H9 (cell line): Measurements from ENCODE around the gene MXRA7. TPM values are rescaled to one million over a fixed set of nuclear protein-coding genes. Genes with fewer than 3 reads are reported as not detected.
A peak's percentile ranks its signal among the peaks of the same experiment; 100 is the strongest.

Experiments
- DNase-seq: peaks from one replicate; pipeline ENCODE4 v3.0.0-alpha.2; 2017
- H2AFZ ChIP-seq: one replicate; pipeline ENCODE4 v1.6.1; 2013; ENCODE audit warnings: mild to moderate bottlenecking, low read length, control low read depth, moderate library complexity
- H2AK5ac ChIP-seq: 2 replicates; pipeline ENCODE4 v1.6.1; 2013; ENCODE audit warnings: low read length, control low read depth, mixed read lengths; ENCODE audit not compliant: insufficient read length
- H2BK120ac ChIP-seq: one replicate; pipeline ENCODE4 v1.6.1; 2013; ENCODE audit warnings: low read depth, mild to moderate bottlenecking, low read length, control low read depth, inconsistent platforms; ENCODE audit not compliant: poor library complexity, severe bottlenecking
- H2BK12ac ChIP-seq: 2 replicates; pipeline ENCODE4 v1.6.1; 2013; ENCODE audit warnings: low read length, control low read depth, mixed read lengths, low read depth; ENCODE audit not compliant: insufficient read length
- H2BK15ac ChIP-seq: 2 replicates; pipeline ENCODE4 v1.6.1; 2013; ENCODE audit warnings: low read depth, low read length, control low read depth
- H2BK20ac ChIP-seq: one replicate; pipeline ENCODE4 v1.6.1; 2013; ENCODE audit warnings: low read depth, mild to moderate bottlenecking, low read length, control low read depth, inconsistent platforms; ENCODE audit not compliant: poor library complexity, severe bottlenecking
- H2BK5ac ChIP-seq: 2 replicates; pipeline ENCODE4 v1.6.1; 2013; ENCODE audit warnings: low read length, control low read depth, mixed read lengths; ENCODE audit not compliant: insufficient read length
- H3K14ac ChIP-seq: 2 replicates; pipeline ENCODE4 v1.6.1; 2013; ENCODE audit warnings: low read length, control low read depth; ENCODE audit not compliant: insufficient read depth
- H3K18ac ChIP-seq: 2 replicates; pipeline ENCODE4 v1.6.1; 2013; ENCODE audit warnings: low read depth, mild to moderate bottlenecking, mixed read lengths, low read length, control low read depth; ENCODE audit not compliant: insufficient read length
- H3K23ac ChIP-seq: 2 replicates; pipeline ENCODE4 v1.6.1; 2013; ENCODE audit warnings: low read length, control low read depth, mixed read lengths, low read depth; ENCODE audit not compliant: insufficient read length
- H3K23me2 ChIP-seq: 2 replicates; pipeline ENCODE4 v1.6.1; 2013; ENCODE audit warnings: low read depth, mild to moderate bottlenecking, mixed read lengths, low read length, control low read depth; ENCODE audit not compliant: insufficient read length, poor library complexity, severe bottlenecking
- H3K27ac ChIP-seq: 2 replicates; pipeline ENCODE4 v1.5.1; 2013; ENCODE audit warnings: low read length, control low read depth, mixed read lengths, low read depth; ENCODE audit not compliant: insufficient read length
- H3K27me3 ChIP-seq: 2 replicates; pipeline ENCODE4 v1.6.1; 2013; ENCODE audit warnings: low read length, control low read depth, inconsistent platforms; ENCODE audit not compliant: insufficient read depth
- H3K4ac ChIP-seq: 2 replicates; pipeline ENCODE4 v1.6.1; 2013; ENCODE audit warnings: low read depth, mild to moderate bottlenecking, control low read depth, inconsistent platforms, low read length, moderate library complexity
- H3K4me1 ChIP-seq: 2 replicates; pipeline ENCODE4 v1.6.1; 2013; ENCODE audit warnings: low read length, control low read depth, inconsistent platforms; ENCODE audit not compliant: insufficient read depth
- H3K4me2 ChIP-seq: 2 replicates; pipeline ENCODE4 v1.6.1; 2013; ENCODE audit warnings: low read length, control low read depth, mixed read lengths; ENCODE audit not compliant: insufficient read length, insufficient read depth
- H3K56ac ChIP-seq: 2 replicates; pipeline ENCODE4 v1.6.1; 2013; ENCODE audit warnings: low read depth, mild to moderate bottlenecking, mixed read lengths, low read length, control low read depth; ENCODE audit not compliant: insufficient read length
- H3K79me1 ChIP-seq: 2 replicates; pipeline ENCODE4 v1.6.1; 2013; ENCODE audit warnings: low read depth, mild to moderate bottlenecking, moderate library complexity, low read length, control low read depth, inconsistent platforms; ENCODE audit not compliant: insufficient read depth, poor library complexity, severe bottlenecking
- H3K79me2 ChIP-seq: 2 replicates; pipeline ENCODE4 v1.6.1; 2013; ENCODE audit warnings: low read length, control low read depth, inconsistent platforms; ENCODE audit not compliant: insufficient read depth
- H3K9ac ChIP-seq: 2 replicates; pipeline ENCODE4 v1.6.1; 2013; ENCODE audit warnings: low read length, control low read depth, mixed read lengths; ENCODE audit not compliant: insufficient read length; ENCODE audit errors: extremely low read depth
- H3K9me3 ChIP-seq: one replicate; pipeline ENCODE4 v1.6.1; 2013; ENCODE audit warnings: low read depth, low read length, inconsistent platforms; ENCODE audit not compliant: control insufficient read depth
- H3T11ph ChIP-seq: one replicate; pipeline ENCODE4 v1.6.1; 2013; ENCODE audit warnings: mild to moderate bottlenecking, low read length, control low read depth, inconsistent platforms
- H4K20me1 ChIP-seq: one replicate; pipeline ENCODE4 v1.6.1; 2013; ENCODE audit not compliant: control insufficient read depth, insufficient read length, insufficient read depth
- H4K5ac ChIP-seq: 2 replicates; pipeline ENCODE4 v1.6.1; 2013; ENCODE audit warnings: low read depth, mild to moderate bottlenecking, mixed read lengths, low read length, control low read depth; ENCODE audit not compliant: insufficient read length
- H4K8ac ChIP-seq: replicated peaks from 2 replicates; pipeline ENCODE4 v1.6.1; 2013; ENCODE audit warnings: low read length, control low read depth, mixed read lengths, low read depth; ENCODE audit not compliant: insufficient read length
- H4K91ac ChIP-seq: 2 replicates; pipeline ENCODE4 v1.6.1; 2013; ENCODE audit warnings: low read depth, mild to moderate bottlenecking, moderate library complexity, mixed read lengths, low read length, control low read depth; ENCODE audit not compliant: insufficient read length
- H3K27ac Mint-ChIP-seq, 3 experiments: 2 replicates in 2 of 3; 3 replicates in 1 of 3; pipeline ENCODE4 v1.8.0; 2020 to 2021; ENCODE audit warnings: mixed read lengths in 3 of 3, mild to moderate bottlenecking in 1 of 3, moderate library complexity in 1 of 3
- H3K27me3 Mint-ChIP-seq: 2 replicates; pipeline ENCODE4 v1.8.0; 2021; ENCODE audit warnings: low read depth, mild to moderate bottlenecking, moderate library complexity, mixed read lengths
- H3K36me3 Mint-ChIP-seq, 3 experiments: 2 replicates in 2 of 3; 3 replicates in 1 of 3; pipeline ENCODE4 v1.8.0; 2020 to 2021; ENCODE audit warnings: low read depth in 3 of 3, mixed read lengths in 3 of 3; ENCODE audit not compliant: insufficient read depth in 1 of 3
- H3K4me1 Mint-ChIP-seq, 2 experiments: 2 replicates each; pipeline ENCODE4 v1.8.0; 2020; ENCODE audit warnings: mixed read lengths in 2 of 2
- H3K4me3 Mint-ChIP-seq, 2 experiments: 2 replicates in 1 of 2; 3 replicates in 1 of 2; pipeline ENCODE4 v1.8.0; 2020 to 2021; ENCODE audit warnings: mild to moderate bottlenecking in 2 of 2, mixed read lengths in 2 of 2, moderate library complexity in 1 of 2
- H3K9me3 Mint-ChIP-seq, 2 experiments: 2 replicates in 1 of 2; 3 replicates in 1 of 2; pipeline ENCODE4 v1.8.0; 2020; ENCODE audit warnings: mild to moderate bottlenecking in 2 of 2, mixed read lengths in 2 of 2, moderate library complexity in 1 of 2
- CTCF ChIP-seq: fragments of 200-600 bp; sonication (generic); conservative IDR thresholded peaks from 3 replicates; pipeline ENCODE4 v1.8.0; 2021; ENCODE audit warnings: antibody characterized with exemption, mild to moderate bottlenecking
- WGBS: extraction: QIAGEN DNeasy Blood & Tissue Kit; methylation state at CpG from one replicate; pipeline ENCODE4 v1.1.7; 2013; ENCODE audit warnings: missing lambda C conversion rate, low lambda C conversion rate, mixed read lengths; ENCODE audit not compliant: insufficient read length; ENCODE audit errors: extremely low coverage; 5-methylcytosine and 5-hydroxymethylcytosine counted together
- total RNA-seq: library from RNA; stranded (reverse); gene quantifications from 2 replicates; pipeline ENCODE4 v1.2.1, GENCODE V29; 2021

MXRA7 gene
- total RNA-seq, 1 experiment from 2014 or later: 28.2 TPM

GRCh38 chr17:76667786-76668453 is 42.8 kb downstream of the MXRA7 start:
- no peak overlapping the region for H4K8ac ChIP-seq
- H2BK15ac ChIP-seq: 0 out of 2 replicates have a peak overlapping the region, but pooled peaks have one; percentile 29
- no peak overlapping the region for H2AFZ ChIP-seq
- H2BK120ac ChIP-seq: no peak overlapping the region
- H3T11ph ChIP-seq: no peak overlapping the region
- no peak overlapping the region for H2BK5ac ChIP-seq
- H3K56ac ChIP-seq: no peak overlapping the region
- H3K18ac ChIP-seq: no peak overlapping the region
- WGBS: no CpG with 5 or more reads among the region's 14 CpGs
- H4K5ac ChIP-seq: no peak overlapping the region
- no peak overlapping the region for H2BK20ac ChIP-seq
- H3K4me2 ChIP-seq: no peak overlapping the region
- Mint-ChIP-seq H3K36me3 (no peaks in the 10 kb centered on the region), H3K4me1 (peaks cover 18 to 26% of the 10 kb centered on the region in 2 experiments), H3K4me3 (no peak overlapping the region), H3K27me3 (no peaks in the 10 kb centered on the region), H3K27ac (no peak overlapping the region), H3K9me3 (no peaks in the 10 kb centered on the region)
- H3K23ac ChIP-seq: no peak overlapping the region
- DNase-seq: no peak
- H4K20me1 ChIP-seq: peaks cover 2% of the 10 kb centered on the region
- no peak overlapping the region for H2AK5ac ChIP-seq
- H3K9ac ChIP-seq: no peak overlapping the region
- H3K27me3 ChIP-seq: no peaks in the 10 kb centered on the region
- no peak overlapping the region for H4K91ac ChIP-seq
- H3K14ac ChIP-seq: no peak overlapping the region
- H2BK12ac ChIP-seq: no peak overlapping the region
- H3K23me2 ChIP-seq: peaks cover 4% of the 10 kb centered on the region
- no peaks in the 10 kb centered on the region for H3K79me1 ChIP-seq
- no peak overlapping the region for H3K27ac ChIP-seq
- no peaks in the 10 kb centered on the region for H3K9me3 ChIP-seq
- no peaks in the 10 kb centered on the region for H3K79me2 ChIP-seq
- peaks cover 5% of the 10 kb centered on the region for H3K4me1 ChIP-seq
- H3K4ac ChIP-seq: no peak overlapping the region
- TF ChIP-seq CTCF: no peak
